ENCODE data around the gene CRADD. TPM values are rescaled to one million over a fixed set of nuclear protein-coding genes. Genes with fewer than 3 reads are reported as not detected.

The CRADD gene
- total and polyA plus RNA-seq, 2 donors (not counting 1 experiment from before 2014, with no cell fraction given) = 5.8 to 15.1 TPM

GRCh38 chr12:93727195-93727811 lies 50.1 kb downstream of the CRADD start:
- no peaks in the 10 kb centered on the region for H3K4me1 ChIP-seq (ENCODE audit: control insufficient read depth in 2 of 2, insufficient read depth in 2 of 2, low read length in 2 of 2)
- H3K4me1 Mint-ChIP-seq = peaks cover 9% of the 10 kb centered on the region
- no peak overlapping the region for H3K9ac ChIP-seq (ENCODE audit: low read length)
- no peak for DNase-seq
- no peaks in the 10 kb centered on the region for H3K36me3 ChIP-seq (replicated peaks in 1 of 2; ENCODE audit: control extremely low read depth in 1 of 2, control insufficient read depth in 1 of 2, extremely low read depth in 1 of 2, insufficient read depth in 2 of 2, low read length in 1 of 2)
- no peaks in the 10 kb centered on the region for H4K20me1 ChIP-seq (ENCODE audit: control insufficient read depth, insufficient read depth, low read length, poor library complexity, severe bottlenecking)
- 62% methylated on average over 3 of the region's 3 CpGs for WGBS (ENCODE audit: insufficient coverage)
- no peak overlapping the region for H3K4me2 ChIP-seq (replicated peaks; ENCODE audit: low read depth, low read length, poor library complexity, severe bottlenecking)
- H2AFZ ChIP-seq (ENCODE audit: insufficient read depth, low read depth, low read length, poor library complexity, severe bottlenecking) = no peak overlapping the region
- H3K4me3 Mint-ChIP-seq = no peak overlapping the region
- H3K4me3 ChIP-seq (ENCODE audit: control extremely low read depth in 1 of 5, extremely low read depth in 1 of 5, insufficient read depth in 1 of 5, low read depth in 2 of 5, low read length in 4 of 5) = no peak overlapping the region
- CTCF ChIA-PET = no interaction called here
- intact Hi-C loops (cut with micrococcal nuclease) = no loop called here
- ATAC-seq (ENCODE audit: low read depth) = no peak
- no peak overlapping the region for H3K27ac ChIP-seq (ENCODE audit: low read length in 2 of 2)
- no peaks in the 10 kb centered on the region for H3K9me3 ChIP-seq (ENCODE audit: control extremely low read depth in 1 of 3, control insufficient read depth in 2 of 3, insufficient read depth in 1 of 3, low read length in 2 of 3)
- no peaks in the 10 kb centered on the region for H3K27me3 Mint-ChIP-seq
- H3K79me2 ChIP-seq (ENCODE audit: control insufficient read depth, insufficient read depth, low read length) = peaks cover 16% of the 10 kb centered on the region
- peaks cover 2% of the 10 kb centered on the region for H3K9me3 Mint-ChIP-seq (ENCODE audit: insufficient read depth)
- POLR2A ChIA-PET = no interaction called here
- no peak overlapping the region for H3K27ac Mint-ChIP-seq
- no peaks in the 10 kb centered on the region for H3K27me3 ChIP-seq (replicated peaks in 1 of 4; ENCODE audit: control extremely low read depth in 1 of 4, control insufficient read depth in 3 of 4, insufficient read depth in 4 of 4, low read length in 3 of 4)
- no peak for TF ChIP-seq EZH2 (IDR thresholded peaks at IDR 0.05; ENCODE audit: borderline replicate concordance, insufficient read depth, low read depth, low read length, poor library complexity, severe bottlenecking)
- TF ChIP-seq, protein P1, sequence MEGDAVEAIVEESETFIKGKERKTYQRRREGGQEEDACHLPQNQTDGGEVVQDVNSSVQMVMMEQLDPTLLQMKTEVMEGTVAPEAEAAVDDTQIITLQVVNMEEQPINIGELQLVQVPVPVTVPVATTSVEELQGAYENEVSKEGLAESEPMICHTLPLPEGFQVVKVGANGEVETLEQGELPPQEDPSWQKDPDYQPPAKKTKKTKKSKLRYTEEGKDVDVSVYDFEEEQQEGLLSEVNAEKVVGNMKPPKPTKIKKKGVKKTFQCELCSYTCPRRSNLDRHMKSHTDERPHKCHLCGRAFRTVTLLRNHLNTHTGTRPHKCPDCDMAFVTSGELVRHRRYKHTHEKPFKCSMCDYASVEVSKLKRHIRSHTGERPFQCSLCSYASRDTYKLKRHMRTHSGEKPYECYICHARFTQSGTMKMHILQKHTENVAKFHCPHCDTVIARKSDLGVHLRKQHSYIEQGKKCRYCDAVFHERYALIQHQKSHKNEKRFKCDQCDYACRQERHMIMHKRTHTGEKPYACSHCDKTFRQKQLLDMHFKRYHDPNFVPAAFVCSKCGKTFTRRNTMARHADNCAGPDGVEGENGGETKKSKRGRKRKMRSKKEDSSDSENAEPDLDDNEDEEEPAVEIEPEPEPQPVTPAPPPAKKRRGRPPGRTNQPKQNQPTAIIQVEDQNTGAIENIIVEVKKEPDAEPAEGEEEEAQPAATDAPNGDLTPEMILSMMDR (IDR thresholded peaks at IDR 0.05) = no peak

GRCh38 chr12:93727911-93728310 lies 50.7 kb downstream of the CRADD start:
- TF ChIP-seq, protein P1 (IDR thresholded peaks at IDR 0.05) = no peak
- no peak for TF ChIP-seq EZH2 (IDR thresholded peaks at IDR 0.05; ENCODE audit: borderline replicate concordance, insufficient read depth, low read depth, low read length, poor library complexity, severe bottlenecking)
- Histone ChIP-seq H3K9me3 (ENCODE audit: control extremely low read depth in 1 of 3, control insufficient read depth in 2 of 3, insufficient read depth in 1 of 3, low read length in 2 of 3) (no peaks in the 10 kb centered on the region), H3K79me2 (ENCODE audit: control insufficient read depth, insufficient read depth, low read length) (peaks cover 16% of the 10 kb centered on the region), H3K27ac (ENCODE audit: low read length in 2 of 2) (no peak overlapping the region), H2AFZ (ENCODE audit: insufficient read depth, low read depth, low read length, poor library complexity, severe bottlenecking) (no peak overlapping the region), H3K4me2 (replicated peaks; ENCODE audit: low read depth, low read length, poor library complexity, severe bottlenecking) (no peak overlapping the region), H3K9ac (ENCODE audit: low read length) (no peak overlapping the region), H3K4me1 (ENCODE audit: control insufficient read depth in 2 of 2, insufficient read depth in 2 of 2, low read length in 2 of 2) (no peaks in the 10 kb centered on the region), H4K20me1 (ENCODE audit: control insufficient read depth, insufficient read depth, low read length, poor library complexity, severe bottlenecking) (no peaks in the 10 kb centered on the region), H3K36me3 (replicated peaks in 1 of 2; ENCODE audit: control extremely low read depth in 1 of 2, control insufficient read depth in 1 of 2, extremely low read depth in 1 of 2, insufficient read depth in 2 of 2, low read length in 1 of 2) (no peaks in the 10 kb centered on the region), H3K4me3 (ENCODE audit: control extremely low read depth in 1 of 5, extremely low read depth in 1 of 5, insufficient read depth in 1 of 5, low read depth in 2 of 5, low read length in 4 of 5) (no peak overlapping the region), H3K27me3 (replicated peaks in 1 of 4; ENCODE audit: control extremely low read depth in 1 of 4, control insufficient read depth in 3 of 4, insufficient read depth in 4 of 4, low read length in 3 of 4) (no peaks in the 10 kb centered on the region)
- Mint-ChIP-seq H3K4me3 (no peak overlapping the region), H3K9me3 (ENCODE audit: insufficient read depth) (no peaks in the 10 kb centered on the region), H3K27ac (no peak overlapping the region), H3K27me3 (no peaks in the 10 kb centered on the region), H3K4me1 (peaks cover 5% of the 10 kb centered on the region)
- 100% methylated on average over 1 of the region's 4 CpGs for WGBS (ENCODE audit: insufficient coverage)
- intact Hi-C loops (cut with micrococcal nuclease) = no loop called here
- DNase-seq (no peak), ATAC-seq (ENCODE audit: low read depth) (no peak)
- POLR2A ChIA-PET = no interaction called here
- CTCF ChIA-PET = no interaction called here
